ENCODE results near the gene ZNF770.
"Not testable (repeated sequence)": the region's sequence is repeated elsewhere in the genome, so short reads cannot be mapped to it uniquely, and the experiment has no call there.

Gene ZNF770

GRCh38 chr15:34941185-34941698, 46.8 kb downstream of the ZNF770 start:
- no peak overlapping the region for H3K4me2 ChIP-seq (ENCODE audit: low read length)
- no peak overlapping the region for H2BK120ac ChIP-seq (ENCODE audit: low read depth, low read length)
- no peak overlapping the region for H3K27ac ChIP-seq (ENCODE audit: low read depth, low read length)
- no peak overlapping the region for H4K8ac ChIP-seq (ENCODE audit: low read depth, low read length)
- no peak for DNase-seq
- no peak overlapping the region for H3K23ac ChIP-seq (ENCODE audit: low read length)
- no peaks in the 10 kb centered on the region for H3K36me3 ChIP-seq (ENCODE audit: control insufficient read depth, insufficient read depth, low read length)
- no peak overlapping the region for H3K4ac ChIP-seq (ENCODE audit: low read depth, low read length)
- H3K27me3 ChIP-seq (ENCODE audit: insufficient read depth, low read length, poor library complexity) = no peaks in the 10 kb centered on the region
- H3K4me1 ChIP-seq (ENCODE audit: control insufficient read depth, low read depth, low read length) = no peaks in the 10 kb centered on the region
- H3K9ac ChIP-seq (ENCODE audit: low read length) = no peak overlapping the region
- no peak overlapping the region for H2BK5ac ChIP-seq (ENCODE audit: low read length)
- H2BK15ac ChIP-seq (replicated peaks; ENCODE audit: low read depth) = no peak overlapping the region
- H3K18ac ChIP-seq (ENCODE audit: low read length) = no peak overlapping the region
- no peak overlapping the region for H3K4me3 ChIP-seq (ENCODE audit: low read length)
- no CpG with 5 or more reads among the region's 2 CpGs for WGBS (ENCODE audit: extremely low coverage, insufficient coverage, low lambda C conversion rate)
- H4K5ac ChIP-seq (ENCODE audit: low read length) = no peak overlapping the region
- H3K79me1 ChIP-seq (ENCODE audit: low read length) = no peaks in the 10 kb centered on the region
- no peak overlapping the region for H3K56ac ChIP-seq (ENCODE audit: low read length)
- no peak overlapping the region for H2AK5ac ChIP-seq (ENCODE audit: low read length)
- H3K79me2 ChIP-seq (ENCODE audit: control insufficient read depth, insufficient read depth, low read length) = no peaks in the 10 kb centered on the region

- H3K36me3 ChIP-seq (ENCODE audit: control insufficient read depth, insufficient read depth, low read length) = no peaks in the 10 kb centered on the region
- no peak overlapping the region for H3K4me3 ChIP-seq (ENCODE audit: low read length)
- H3K27me3 ChIP-seq (ENCODE audit: insufficient read depth, low read length, poor library complexity) = no peaks in the 10 kb centered on the region
- no peak overlapping the region for H3K18ac ChIP-seq (ENCODE audit: low read length)
- H3K9ac ChIP-seq (ENCODE audit: low read length) = no peak overlapping the region
- H4K8ac ChIP-seq (ENCODE audit: low read depth, low read length) = no peak overlapping the region
- H3K4me1 ChIP-seq (ENCODE audit: control insufficient read depth, low read depth, low read length) = no peaks in the 10 kb centered on the region
- no peak overlapping the region for H2BK5ac ChIP-seq (ENCODE audit: low read length)
- H3K79me1 ChIP-seq (ENCODE audit: low read length) = no peaks in the 10 kb centered on the region
- no peaks in the 10 kb centered on the region for H3K79me2 ChIP-seq (ENCODE audit: control insufficient read depth, insufficient read depth, low read length)
- no peak overlapping the region for H3K4me2 ChIP-seq (ENCODE audit: low read length)
- no peak overlapping the region for H2BK120ac ChIP-seq (ENCODE audit: low read depth, low read length)
- H3K27ac ChIP-seq (ENCODE audit: low read depth, low read length) = no peak overlapping the region
- H4K5ac ChIP-seq (ENCODE audit: low read length) = no peak overlapping the region
- DNase-seq = no peak
- H3K4ac ChIP-seq (ENCODE audit: low read depth, low read length) = no peak overlapping the region
- H3K23ac ChIP-seq (ENCODE audit: low read length) = no peak overlapping the region
- H2AK5ac ChIP-seq (ENCODE audit: low read length) = no peak overlapping the region
- no peak overlapping the region for H2BK15ac ChIP-seq (replicated peaks; ENCODE audit: low read depth)
- no CpG with 5 or more reads among the region's 3 CpGs for WGBS (ENCODE audit: extremely low coverage, insufficient coverage, low lambda C conversion rate)
- H3K56ac ChIP-seq (ENCODE audit: low read length) = no peak overlapping the region
Observed at GRCh38 chr15:34933432-34933975, 54.6 kb downstream of the ZNF770 start.

GRCh38 chr15:34928349-34928748, 59.7 kb downstream of the ZNF770 start:
- WGBS (ENCODE audit: extremely low coverage, insufficient coverage, low lambda C conversion rate) = no CpG with 5 or more reads among the region's 6 CpGs
- H3K27me3 ChIP-seq (ENCODE audit: insufficient read depth, low read length, poor library complexity); H3K79me1 ChIP-seq (ENCODE audit: low read length); H3K18ac ChIP-seq (ENCODE audit: low read length); H2BK15ac ChIP-seq (replicated peaks; ENCODE audit: low read depth); DNase-seq; H3K4me3 ChIP-seq (ENCODE audit: low read length); H4K5ac ChIP-seq (ENCODE audit: low read length); H3K23ac ChIP-seq (ENCODE audit: low read length); H3K36me3 ChIP-seq (ENCODE audit: control insufficient read depth, insufficient read depth, low read length); H2BK120ac ChIP-seq (ENCODE audit: low read depth, low read length); H3K56ac ChIP-seq (ENCODE audit: low read length); H2AK5ac ChIP-seq (ENCODE audit: low read length); H2BK5ac ChIP-seq (ENCODE audit: low read length); H3K4me1 ChIP-seq (ENCODE audit: control insufficient read depth, low read depth, low read length); H3K4ac ChIP-seq (ENCODE audit: low read depth, low read length); H3K4me2 ChIP-seq (ENCODE audit: low read length); H4K8ac ChIP-seq (ENCODE audit: low read depth, low read length); H3K27ac ChIP-seq (ENCODE audit: low read depth, low read length); H3K9ac ChIP-seq (ENCODE audit: low read length); H3K79me2 ChIP-seq (ENCODE audit: control insufficient read depth, insufficient read depth, low read length): not testable (repeated sequence)
